Lower lobe of right lung (tissue), 2 donors: Measurements from ENCODE around the gene RIT2. TPM values are rescaled to one million over a fixed set of nuclear protein-coding genes. Genes with fewer than 3 reads are reported as not detected.

ENCODE experiments used
- ATAC-seq, 2 donors: fragments of 200-7000 bp; cut with Tn5 transposase; one replicate each; pipeline ENCODE4 v1.9.1; 2020 to 2022; ENCODE audit warnings: mild to moderate bottlenecking in 2 of 2, moderate library complexity in 2 of 2
- DNase-seq: peaks from one replicate; pipeline ENCODE4 v3.0.0-alpha.2; 2020
- H3K27ac ChIP-seq: fragments of 200-600 bp; one replicate; pipeline ENCODE4 v1.8.0; 2022
- H3K27me3 ChIP-seq: fragments of 200-600 bp; one replicate; pipeline ENCODE4 v1.8.0; 2022; ENCODE audit warnings: low read depth
- H3K36me3 ChIP-seq: fragments of 200-600 bp; one replicate; pipeline ENCODE4 v1.8.0; 2022; ENCODE audit warnings: mild to moderate bottlenecking
- H3K4me1 ChIP-seq: fragments of 200-600 bp; one replicate; pipeline ENCODE4 v1.8.0; 2022
- H3K4me3 ChIP-seq: fragments of 200-600 bp; one replicate; pipeline ENCODE4 v1.8.0; 2022; ENCODE audit warnings: mild to moderate bottlenecking
- H3K9me3 ChIP-seq: fragments of 200-600 bp; one replicate; pipeline ENCODE4 v1.8.0; 2022
- intact Hi-C: fragments of 100-400 bp; cut with DNase I; formaldehyde crosslinking; loops from one replicate; pipeline ENCODE4 v1.11.0; 2022
- total RNA-seq: library from RNA; stranded (reverse); fragmentation: NEBNext Ultra II Directional; extraction: Animal tissue kit (Norgen Biotek cat#: 25700); gene quantifications from one replicate; pipeline ENCODE4 v1.2.1, GENCODE V29; 2021
- TF ChIP-seq, protein P1 (sequence below): fragments of 200-600 bp; IDR thresholded peaks from one replicate; pipeline ENCODE4 v1.8.0; 2022; ENCODE audit warnings: antibody characterized with exemption, mild to moderate bottlenecking
- donor health status: DM: no; HTN: yes; CAD: no; lungs with severe emphysema.

Gene RIT2
- total RNA-seq, 1 donor from 2014 or later, result not detected

DNA sequence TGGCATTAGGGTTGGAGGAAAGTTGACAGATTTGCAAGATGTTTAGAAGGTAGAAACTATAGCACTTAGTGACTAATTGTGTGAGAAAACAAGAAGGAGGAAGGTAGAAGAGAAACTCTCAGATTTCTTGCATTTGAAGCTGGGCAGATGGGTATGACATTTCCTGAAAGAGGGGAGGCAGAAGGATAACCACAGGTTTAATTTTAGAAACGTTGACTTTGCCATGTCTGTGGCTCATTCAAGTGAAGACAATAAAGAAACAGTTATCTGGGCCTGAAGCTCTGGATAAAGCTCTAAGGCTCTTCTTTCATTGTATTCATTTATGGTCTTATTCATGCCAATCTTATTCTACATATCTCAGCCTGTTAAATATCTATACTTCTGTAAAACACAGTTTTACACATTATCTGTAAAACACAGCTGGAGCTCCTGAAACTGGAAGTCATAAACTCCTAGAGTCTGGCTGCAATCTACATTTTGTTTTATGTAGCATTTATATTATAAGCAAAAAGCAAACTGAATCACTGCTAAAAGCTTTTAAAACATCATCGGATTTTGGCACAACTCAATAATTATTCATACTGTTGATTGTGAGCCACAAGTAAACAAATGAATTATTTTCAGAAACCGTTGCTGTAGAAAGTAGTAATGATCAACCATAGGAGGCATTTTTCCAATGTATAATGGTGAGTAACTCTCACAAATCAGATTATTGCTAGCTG, 138.5 kb downstream of the RIT2 start:
- DNase-seq, result no peak
- ATAC-seq, result no peak

GRCh38 chr18:42969366-42969765, 146.1 kb downstream of the RIT2 start:
- ATAC-seq (no peak), DNase-seq (no peak)
- Histone ChIP-seq H3K4me3 (no peak overlapping the region), H3K27ac (no peak overlapping the region), H3K36me3 (no peaks in the 10 kb centered on the region), H3K4me1 (no peaks in the 10 kb centered on the region), H3K9me3 (no peaks in the 10 kb centered on the region), H3K27me3 (no peaks in the 10 kb centered on the region)
- intact Hi-C loops, result no loop called here
- TF ChIP-seq, protein P1, sequence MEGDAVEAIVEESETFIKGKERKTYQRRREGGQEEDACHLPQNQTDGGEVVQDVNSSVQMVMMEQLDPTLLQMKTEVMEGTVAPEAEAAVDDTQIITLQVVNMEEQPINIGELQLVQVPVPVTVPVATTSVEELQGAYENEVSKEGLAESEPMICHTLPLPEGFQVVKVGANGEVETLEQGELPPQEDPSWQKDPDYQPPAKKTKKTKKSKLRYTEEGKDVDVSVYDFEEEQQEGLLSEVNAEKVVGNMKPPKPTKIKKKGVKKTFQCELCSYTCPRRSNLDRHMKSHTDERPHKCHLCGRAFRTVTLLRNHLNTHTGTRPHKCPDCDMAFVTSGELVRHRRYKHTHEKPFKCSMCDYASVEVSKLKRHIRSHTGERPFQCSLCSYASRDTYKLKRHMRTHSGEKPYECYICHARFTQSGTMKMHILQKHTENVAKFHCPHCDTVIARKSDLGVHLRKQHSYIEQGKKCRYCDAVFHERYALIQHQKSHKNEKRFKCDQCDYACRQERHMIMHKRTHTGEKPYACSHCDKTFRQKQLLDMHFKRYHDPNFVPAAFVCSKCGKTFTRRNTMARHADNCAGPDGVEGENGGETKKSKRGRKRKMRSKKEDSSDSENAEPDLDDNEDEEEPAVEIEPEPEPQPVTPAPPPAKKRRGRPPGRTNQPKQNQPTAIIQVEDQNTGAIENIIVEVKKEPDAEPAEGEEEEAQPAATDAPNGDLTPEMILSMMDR, result no peak

More for the DNA sequence above, 138.5 kb downstream of the RIT2 start:
- Histone ChIP-seq H3K4me1 (no peaks in the 10 kb centered on the region), H3K27me3 (no peaks in the 10 kb centered on the region), H3K36me3 (no peaks in the 10 kb centered on the region), H3K4me3 (no peak overlapping the region), H3K27ac (no peak overlapping the region), H3K9me3 (no peaks in the 10 kb centered on the region)
- TF ChIP-seq, protein P1, result no peak
- intact Hi-C loops, result no loop called here

- Histone ChIP-seq H3K36me3 (no peaks in the 10 kb centered on the region), H3K4me3 (no peak overlapping the region), H3K9me3 (no peaks in the 10 kb centered on the region), H3K27me3 (no peaks in the 10 kb centered on the region), H3K4me1 (no peaks in the 10 kb centered on the region), H3K27ac (no peak overlapping the region)
- DNase-seq, result no peak
- TF ChIP-seq, protein P1, result no peak
- intact Hi-C loops, result no loop called here
- ATAC-seq, result no peak
These were observed 154.2 kb downstream of the RIT2 start for GRCh38 chr18:42961298-42961697.

- no peaks in the 10 kb centered on the region for H3K9me3 ChIP-seq
- no peak for ATAC-seq
- H3K36me3 ChIP-seq, result no peaks in the 10 kb centered on the region
- H3K27me3 ChIP-seq, result no peaks in the 10 kb centered on the region
- DNase-seq, result no peak
- no peak overlapping the region for H3K4me3 ChIP-seq
- no peaks in the 10 kb centered on the region for H3K4me1 ChIP-seq
- intact Hi-C loops, result no loop called here
- TF ChIP-seq, protein P1, result no peak
- no peak overlapping the region for H3K27ac ChIP-seq
These were observed 156.0 kb downstream of the RIT2 start for GRCh38 chr18:42959528-42959927.

- no peaks in the 10 kb centered on the region for H3K27me3 ChIP-seq
- intact Hi-C loops, result no loop called here
- no peaks in the 10 kb centered on the region for H3K36me3 ChIP-seq
- TF ChIP-seq, protein P1, result no peak
- no peaks in the 10 kb centered on the region for H3K4me1 ChIP-seq
- no peaks in the 10 kb centered on the region for H3K9me3 ChIP-seq
- H3K27ac ChIP-seq, result no peak overlapping the region
- no peak for DNase-seq
- ATAC-seq, result no peak
- no peak overlapping the region for H3K4me3 ChIP-seq
These were observed 157.1 kb downstream of the RIT2 start for GRCh38 chr18:42958353-42958752.
